HG03175 (cell line): ENCODE results near the gene SIGMAR1.
A peak's percentile ranks its signal among the peaks of the same experiment; 100 is the strongest.

Experiments
- ATAC-seq: cut with Tn5 transposase; IDR thresholded peaks from one replicate; pipeline ENCODE4 v1.9.1; 2021; ENCODE audit warnings: mild to moderate bottlenecking, moderate library complexity; ENCODE audit not compliant: unreplicated experiment

The SIGMAR1 gene

DNA sequence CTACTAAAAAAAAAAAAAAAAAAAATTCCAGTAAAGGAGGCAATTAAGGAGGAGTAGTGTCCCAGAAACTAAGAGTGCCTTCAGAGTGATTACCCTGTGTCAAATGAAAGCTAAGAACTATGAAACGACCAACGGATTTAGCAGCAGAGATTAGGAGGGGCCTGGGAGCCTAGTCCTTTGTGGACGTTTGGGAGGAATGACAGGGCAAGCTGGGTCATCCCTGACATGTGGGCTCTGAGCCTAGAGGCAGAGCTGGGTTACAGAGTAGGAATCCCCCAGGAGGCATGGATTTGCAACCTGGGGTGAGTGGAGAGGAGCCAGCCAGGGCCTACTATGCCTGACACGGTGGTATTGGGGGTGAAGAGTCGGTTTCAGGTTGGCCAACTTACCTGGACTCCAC, 4.4 kb downstream of the SIGMAR1 start:
- no peak for ATAC-seq

- ATAC-seq = no peak
Observed at GRCh38 chr9:34630402-34631154, 7.0 kb downstream of the SIGMAR1 start.

GRCh38 chr9:34629491-34629808, 8.1 kb downstream of the SIGMAR1 start:
- no peak for ATAC-seq

DNA sequence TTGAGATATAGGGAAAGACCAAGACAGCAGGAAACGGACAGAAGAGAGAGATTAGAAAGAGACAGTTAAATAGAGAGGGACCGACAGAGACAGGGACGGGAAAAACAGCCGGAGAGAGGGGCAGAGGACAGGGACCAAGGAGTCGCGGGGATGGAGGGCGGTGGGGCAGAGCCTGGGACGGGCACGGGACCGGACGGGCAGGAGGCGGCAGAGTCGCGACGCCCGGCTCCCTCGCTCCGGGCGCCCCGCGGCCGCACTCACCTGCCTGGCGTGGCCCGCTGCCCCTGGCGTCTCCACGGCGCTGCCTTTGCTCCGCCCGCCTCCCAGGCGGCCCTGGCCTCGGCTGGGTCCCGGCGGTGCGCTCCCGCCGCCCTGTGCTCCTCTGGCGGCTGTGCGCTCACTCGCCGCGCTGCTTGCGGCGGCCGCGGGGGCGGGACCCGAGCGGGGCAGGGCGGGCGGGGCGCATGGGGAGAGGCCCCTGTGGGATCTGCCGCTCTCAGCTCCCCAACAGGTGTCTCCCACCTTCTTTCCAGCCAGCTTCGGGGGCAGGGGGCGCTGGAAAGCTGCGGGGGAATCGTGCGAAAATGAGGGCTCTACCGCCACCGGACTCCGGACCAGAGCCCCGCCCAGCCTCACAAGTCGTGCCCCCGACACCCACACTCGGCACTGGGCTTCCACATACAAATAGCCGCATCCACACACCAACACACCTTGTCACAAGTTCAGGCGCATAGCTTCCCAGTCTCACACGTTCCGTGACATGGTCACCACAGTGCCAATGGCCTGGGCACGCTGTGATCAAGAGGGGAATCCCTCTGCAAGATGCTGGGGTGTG, 8.7 kb downstream of the SIGMAR1 start, which contains the start of gene ARID3C:
Gene ARID3C (minus strand): TSS at position 411 of the 835 bp plus-strand sequence. CDS start 1,052 bp downstream, outside the sequence.
- ATAC-seq = no peak

DNA sequence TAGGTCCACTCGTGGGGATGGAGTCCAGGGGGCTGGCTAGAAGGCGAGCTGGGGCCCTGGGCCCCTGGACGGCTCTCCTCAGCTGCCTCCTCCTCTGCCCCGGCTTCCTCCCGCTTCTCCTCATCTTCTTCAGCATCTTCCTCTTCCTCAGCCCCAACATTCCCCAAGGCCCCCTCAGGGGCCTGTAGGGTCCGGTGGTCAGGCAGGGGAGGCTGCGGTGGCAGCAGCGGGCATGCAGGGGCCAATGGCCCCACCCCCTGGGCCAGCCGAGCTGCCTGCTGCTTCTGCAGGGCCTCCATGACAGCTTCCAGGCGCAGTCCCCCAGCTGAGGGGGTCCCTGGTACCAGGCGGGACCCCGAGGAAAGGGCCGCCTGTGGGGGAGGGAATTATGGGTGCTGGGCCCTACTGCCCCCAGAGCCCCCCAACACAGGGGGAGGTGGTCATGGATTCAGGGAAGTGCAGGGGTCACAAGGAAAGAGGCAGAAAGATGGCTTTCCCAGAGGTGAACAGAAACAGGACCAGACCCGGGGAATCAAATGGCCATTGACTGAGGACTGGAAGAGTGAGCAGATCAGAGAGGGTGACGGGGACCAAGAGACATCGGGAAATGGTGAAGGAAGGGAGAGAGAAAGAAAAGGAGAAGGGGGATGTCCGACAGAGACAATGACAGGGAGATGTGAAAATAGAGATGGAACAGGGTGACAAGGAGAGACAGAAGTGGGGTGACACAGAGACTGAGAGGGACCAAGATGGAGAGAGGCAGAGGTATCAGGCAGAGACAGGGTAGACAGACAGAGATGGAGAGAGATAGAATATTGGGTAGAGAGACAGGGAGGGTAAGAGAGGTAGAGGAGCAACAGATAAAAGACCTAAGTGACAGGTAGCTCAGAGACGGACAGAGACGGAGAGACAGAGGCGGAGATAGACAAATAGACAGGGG, 9.6 kb downstream of the SIGMAR1 start:
- no peak for ATAC-seq

GRCh38 chr9:34625186-34625486, 12.5 kb downstream of the SIGMAR1 start:
- no peak for ATAC-seq

DNA sequence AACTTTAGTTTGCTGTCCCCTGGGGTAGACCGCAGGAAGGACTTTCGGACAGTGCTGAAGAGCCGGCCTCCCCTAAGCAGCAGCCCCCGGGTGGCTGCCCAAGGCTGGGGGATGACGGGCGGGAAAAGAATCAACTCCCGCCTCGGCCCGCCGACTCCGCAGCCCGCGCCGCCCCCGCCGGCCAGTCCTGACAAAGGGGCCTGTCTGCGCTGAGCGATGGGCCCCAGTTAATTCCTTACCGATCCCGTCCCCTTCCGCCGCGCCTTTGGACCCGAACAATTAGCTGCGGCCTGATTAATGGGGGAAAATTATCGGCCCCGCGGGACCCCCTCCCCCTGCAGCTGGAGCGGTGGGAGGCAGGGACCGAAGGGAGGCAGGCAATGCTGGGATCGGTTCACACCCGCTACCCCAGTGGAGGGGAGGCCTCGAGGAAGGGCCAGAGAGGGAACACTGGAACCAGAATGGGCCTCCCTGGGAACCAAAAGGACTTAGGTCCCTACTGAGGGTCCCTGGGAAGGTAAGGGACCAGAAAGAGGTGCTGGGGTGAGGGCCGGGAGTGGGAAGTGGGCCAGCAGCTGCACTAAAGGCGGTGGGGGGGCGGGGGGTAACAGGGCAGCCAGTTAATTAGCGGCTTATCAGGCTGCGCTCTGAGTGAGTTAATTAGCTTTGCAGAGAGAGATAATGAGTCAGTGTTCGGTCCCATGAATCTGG, 13.0 kb downstream of the SIGMAR1 start:
- no peak for ATAC-seq

DNA sequence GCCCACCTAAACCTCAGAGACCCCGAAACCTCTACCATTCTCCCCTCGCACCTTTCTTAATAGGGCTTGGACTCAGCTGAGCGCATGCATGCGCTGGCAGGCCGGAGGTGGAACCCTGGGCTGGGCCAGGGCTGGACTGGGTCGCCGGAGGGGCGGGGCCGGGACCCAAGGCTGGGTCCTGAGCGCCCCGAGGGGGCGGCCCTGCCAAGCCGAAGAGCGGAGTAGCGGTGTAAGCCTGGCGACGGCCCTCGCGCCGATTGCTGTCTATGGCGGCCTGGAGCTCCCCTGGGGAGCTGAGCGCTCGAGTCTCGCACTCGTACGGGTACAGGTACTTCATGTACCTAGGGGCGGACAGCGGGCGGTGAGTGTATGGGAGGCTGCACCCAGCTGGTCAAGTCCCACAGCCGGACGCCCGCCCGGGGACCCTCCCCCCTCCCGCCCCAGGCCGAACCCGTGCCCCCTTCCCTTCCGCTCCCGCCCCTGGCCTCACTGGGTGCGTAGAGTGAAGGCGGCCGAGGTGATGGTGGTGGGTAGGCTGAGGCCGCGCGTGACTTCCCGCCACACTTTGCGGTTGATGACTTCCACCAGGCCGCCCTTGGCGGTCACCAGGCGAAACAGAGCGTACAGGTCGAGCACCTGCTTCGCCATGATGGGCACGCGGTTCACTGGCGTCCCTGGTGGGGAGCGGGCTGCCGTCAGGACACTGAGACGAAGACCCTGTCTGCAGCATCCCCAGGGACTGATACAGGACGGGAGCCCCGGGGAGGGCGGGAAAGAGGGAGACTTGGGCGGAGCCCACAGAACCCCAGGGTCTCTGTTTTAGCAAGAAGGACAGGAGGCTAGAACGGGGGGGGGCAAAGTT, 14.0 kb downstream of the SIGMAR1 start:
- ATAC-seq = no peak

DNA sequence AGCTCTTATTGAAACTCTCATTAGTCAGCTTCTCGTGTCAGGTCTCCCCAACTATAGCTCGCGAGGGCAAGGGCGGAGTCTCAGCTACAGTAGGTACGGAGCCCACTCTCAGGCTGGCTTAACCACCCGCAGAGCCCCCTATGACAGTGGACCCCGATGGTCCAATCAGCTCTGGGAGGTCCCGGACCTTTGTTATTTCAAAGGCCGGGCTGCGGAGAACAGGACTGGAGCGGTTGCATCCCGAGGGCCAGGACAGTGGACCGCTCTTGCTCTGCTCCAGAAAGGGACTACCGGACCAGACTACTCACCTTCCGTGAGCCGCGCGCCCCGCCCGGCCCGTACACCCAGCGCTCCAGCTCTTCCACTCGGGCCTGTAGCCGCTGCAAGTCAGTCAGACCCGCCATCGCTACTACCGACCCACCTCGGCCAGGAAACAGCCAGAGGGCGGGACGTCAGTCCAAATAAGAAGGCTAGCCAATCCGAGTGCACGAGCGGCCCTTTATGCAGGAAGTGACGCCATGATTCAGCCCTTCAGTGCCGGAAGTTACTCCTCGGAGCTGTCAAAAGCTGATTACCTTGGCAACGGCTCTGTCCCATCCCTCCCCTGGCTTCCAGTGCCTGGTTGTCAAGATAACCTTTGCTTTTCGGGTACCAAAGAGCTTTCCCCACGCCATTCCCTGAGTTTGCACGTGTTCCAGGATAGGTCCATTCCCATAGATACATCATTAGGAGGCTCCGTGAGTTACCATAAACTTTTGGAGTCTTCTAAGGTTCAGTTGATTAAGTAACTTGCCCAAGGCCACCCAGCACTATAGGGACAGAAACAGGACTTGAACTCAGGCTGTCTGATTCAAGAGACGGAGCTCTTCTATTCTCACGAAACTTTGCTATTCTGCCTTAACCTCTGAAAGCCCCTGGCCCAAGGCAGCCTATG, 17.3 kb downstream of the SIGMAR1 start, which contains the start of gene DCTN3:
Gene DCTN3 (minus strand): TSS at position 435 of the 934 bp plus-strand sequence. CDS start 31 bp downstream, at position 404.
- peak; percentile 99 for ATAC-seq

GRCh38 chr9:34615132-34615531, 22.5 kb downstream of the SIGMAR1 start:
- no peak for ATAC-seq

- ATAC-seq = peak; percentile 53
Observed at GRCh38 chr9:34612788-34613390, 24.7 kb downstream of the SIGMAR1 start.

DNA sequence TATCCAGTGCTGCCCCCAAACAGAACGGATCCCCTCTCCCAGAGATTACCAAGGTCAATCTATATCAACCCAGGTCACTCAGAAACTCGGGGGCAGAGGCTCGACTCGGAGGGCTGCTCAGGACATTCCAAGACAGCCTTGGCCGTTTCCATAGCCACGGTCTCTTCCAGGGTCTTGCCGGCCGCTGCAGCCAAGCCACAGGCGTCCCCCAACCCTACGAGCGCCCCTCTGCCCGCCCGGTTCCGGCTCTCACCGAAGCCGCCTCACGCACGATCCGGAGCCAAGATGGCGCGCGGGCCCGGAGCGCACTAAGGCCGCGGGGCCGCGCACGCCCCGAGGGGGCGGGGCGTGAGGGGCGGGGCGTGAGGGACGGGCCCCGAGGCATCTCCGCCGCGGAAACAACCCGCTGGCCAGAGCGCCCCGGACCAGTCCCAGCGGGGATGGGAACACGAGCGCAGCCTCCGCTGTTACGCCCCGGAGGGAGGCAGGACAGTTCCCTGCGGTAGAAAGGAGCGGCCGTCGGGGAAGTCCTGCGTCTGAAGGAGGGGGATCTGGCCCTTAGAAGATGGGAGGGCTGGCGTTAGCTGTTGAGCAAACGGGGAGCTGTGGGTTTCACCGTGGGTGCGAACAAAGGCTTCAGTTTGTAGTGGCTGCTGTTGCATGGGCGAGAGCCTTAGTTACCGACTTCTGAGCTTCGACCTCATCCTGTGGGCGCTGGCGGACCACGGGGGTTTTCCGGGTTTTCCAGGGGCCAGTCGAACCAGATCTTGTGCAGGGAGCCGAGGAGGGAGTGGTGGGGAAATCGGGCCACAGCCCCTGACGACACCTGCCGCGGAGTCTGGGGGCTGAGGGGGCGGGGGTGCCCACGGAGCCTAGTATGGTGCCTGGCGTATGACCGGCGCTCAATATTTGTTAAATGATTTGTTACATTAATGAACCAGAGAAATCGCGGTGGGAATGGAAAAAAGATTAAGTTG, 25.5 kb downstream of the SIGMAR1 start, which contains the start of gene RPP25L:
Gene RPP25L (minus strand): TSS at position 287 of the 977 bp plus-strand sequence. CDS start 801 bp downstream, outside the sequence.
- ATAC-seq = peak; percentile 89

- peak; percentile 12 for ATAC-seq
Observed at GRCh38 chr9:34611251-34611810, 26.3 kb downstream of the SIGMAR1 start.

GRCh38 chr9:34610434-34611206, 27.0 kb downstream of the SIGMAR1 start:
- no peak for ATAC-seq

DNA sequence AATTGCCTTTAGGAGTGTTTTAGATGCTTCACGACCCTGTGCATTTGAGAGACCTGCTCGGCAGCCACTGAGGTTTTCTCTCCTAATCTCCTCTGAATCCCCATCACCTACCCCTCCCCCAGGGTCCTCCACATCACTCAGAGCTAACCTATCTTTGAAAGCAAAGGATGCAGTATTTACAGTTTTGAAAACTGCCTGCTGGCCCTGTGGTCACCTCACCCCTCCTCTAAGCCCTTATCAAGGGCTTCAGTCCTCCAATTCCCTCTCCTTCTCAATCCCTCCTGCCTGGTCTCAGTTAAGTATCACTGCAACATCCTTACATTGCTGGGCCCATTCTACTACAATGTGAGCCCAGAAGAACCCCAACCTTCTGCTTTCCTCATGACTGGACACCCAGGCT, 30.3 kb downstream of the SIGMAR1 start:
- no peak for ATAC-seq

DNA sequence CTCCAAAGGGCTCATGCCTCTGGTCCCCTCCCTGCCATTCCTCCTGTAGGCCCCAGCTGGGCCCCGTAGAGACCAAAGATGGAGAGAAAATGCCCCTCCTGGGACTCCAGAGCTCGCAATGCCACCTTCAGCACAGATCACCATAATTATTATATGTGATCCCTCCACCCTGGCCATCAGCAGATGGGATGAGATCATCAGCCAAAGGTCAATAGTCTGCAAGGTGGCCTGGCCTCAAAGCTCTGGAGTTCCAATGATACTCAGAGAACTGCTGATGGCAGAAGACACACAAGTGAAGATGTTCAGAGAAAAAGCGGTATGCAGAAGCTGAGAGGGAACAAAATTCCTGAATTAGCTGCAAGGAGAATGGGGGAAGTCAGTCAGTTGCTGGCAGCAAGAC, 30.7 kb downstream of the SIGMAR1 start:
- no peak for ATAC-seq
